ENCODE results near the gene MTRF1.

DNA sequence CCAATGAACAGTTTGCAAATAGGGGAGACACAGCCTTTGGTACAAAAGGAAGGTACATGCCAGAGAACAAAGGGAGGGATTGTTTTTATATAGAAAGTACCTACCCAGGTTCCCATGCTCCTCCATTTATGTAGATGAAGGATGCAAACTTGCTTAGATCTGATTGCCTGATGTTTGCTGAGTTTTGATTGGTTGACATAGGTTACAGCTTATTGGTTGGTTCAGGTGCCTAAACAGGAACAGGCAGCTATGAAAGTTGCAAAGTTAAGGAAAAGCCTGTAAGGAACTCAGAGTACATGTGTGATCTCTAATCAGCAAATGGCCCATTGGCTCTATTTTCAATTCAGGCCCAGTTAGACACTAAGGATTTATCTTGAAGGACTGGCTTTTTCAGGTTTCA is 41.2 kb upstream of the MTRF1 start:
- no peak for TF ChIP-seq TAF1 (IDR thresholded peaks at IDR 0.05; ENCODE audit: borderline replicate concordance, low read depth, low read length)
- TF ChIP-seq POLR2A (IDR thresholded peaks at IDR 0.05; ENCODE audit: low read depth, low read length) = no peak

All from GM12892 (cell line).